GM21515 (cell line): ENCODE data around the gene DDX1.
"Not testable (repeated sequence)": the region's sequence is repeated elsewhere in the genome, so short reads cannot be mapped to it uniquely, and the experiment has no call there.

ENCODE experiments used
- ATAC-seq: cut with Tn5 transposase; IDR thresholded peaks from one replicate; pipeline ENCODE4 v1.9.1; 2021; ENCODE audit not compliant: unreplicated experiment

Gene DDX1

DNA sequence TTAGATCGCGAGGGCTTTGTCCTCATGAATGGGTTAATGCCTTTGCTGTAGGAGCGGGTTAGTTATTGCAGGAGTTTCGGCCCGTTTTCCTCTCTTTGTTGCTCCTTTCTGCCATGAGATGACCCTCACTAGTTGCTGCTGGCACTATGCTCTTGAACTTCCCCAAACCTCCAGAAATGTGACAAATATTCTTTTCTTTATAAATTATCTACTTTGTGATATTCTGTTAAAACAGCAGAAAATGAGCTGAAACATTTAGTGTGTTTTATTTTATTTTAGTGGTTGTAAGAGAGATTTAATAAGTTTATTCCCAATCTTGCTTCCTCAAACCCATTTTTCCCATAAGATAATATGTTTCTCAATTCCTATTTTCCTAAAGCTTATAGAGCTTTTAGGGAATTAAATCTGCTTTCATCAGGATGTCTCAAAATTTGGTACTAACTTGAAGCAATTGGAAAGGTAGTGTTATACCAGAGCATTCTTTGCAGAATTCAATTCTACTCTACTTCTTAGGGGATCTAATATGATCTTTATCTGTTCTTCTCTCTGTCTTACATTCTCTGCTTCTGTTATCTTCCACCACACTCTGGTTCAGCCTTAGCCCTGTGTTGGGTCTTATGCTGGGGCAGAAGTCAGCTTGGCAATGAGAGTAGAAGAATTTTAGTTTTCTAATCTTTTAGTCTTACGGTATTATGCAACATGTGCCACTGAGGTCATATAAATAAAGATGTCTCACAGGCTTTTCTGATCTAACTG is 23.1 kb downstream of the DDX1 start:
- no peak for ATAC-seq

DNA sequence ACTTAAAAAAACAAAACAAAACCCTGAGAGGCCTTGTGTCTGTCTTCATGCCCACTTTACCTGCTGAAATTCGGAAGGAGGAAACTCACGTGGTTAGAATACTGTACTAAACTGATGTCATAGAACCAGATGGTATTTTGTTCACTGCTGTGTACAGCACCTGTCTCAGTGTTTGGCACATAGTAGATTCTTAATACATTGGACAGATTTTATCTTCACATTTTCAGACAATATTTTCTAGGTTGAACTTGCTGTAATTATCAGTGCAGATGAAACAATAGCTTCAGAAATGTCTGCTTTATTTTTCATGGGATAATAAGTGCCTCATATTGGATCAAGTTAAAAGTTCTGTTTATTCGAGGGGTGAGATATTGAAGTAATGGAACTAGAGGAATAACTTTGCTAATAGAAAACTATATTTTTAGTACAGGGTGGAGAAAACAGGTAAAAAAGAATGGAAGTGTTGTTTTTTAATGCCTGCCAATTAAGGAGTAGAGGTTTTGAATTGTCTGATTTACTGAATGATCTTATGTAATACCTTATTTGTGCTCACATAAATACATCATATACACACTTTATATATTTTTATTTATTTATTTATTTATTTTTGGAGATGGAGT is 23.7 kb downstream of the DDX1 start:
- ATAC-seq: no peak

DNA sequence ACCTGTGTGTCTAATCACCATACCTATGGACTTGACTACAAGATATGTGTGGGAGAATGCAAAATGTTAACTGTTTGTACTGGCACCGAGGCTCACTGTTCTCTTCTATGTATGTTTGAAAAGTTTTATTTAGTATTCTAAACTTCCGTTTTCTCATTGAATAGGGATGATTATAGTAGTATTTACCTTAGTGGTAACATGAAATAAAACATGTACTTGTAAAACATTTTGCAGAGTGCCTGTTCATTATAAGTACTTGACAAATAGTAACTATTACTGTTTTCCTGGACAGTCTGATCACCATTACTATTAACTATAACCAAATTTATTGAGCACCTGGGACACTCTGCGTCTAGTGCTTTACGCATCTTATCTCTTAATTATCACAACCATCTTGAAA is 24.8 kb downstream of the DDX1 start:
- ATAC-seq: no peak

DNA sequence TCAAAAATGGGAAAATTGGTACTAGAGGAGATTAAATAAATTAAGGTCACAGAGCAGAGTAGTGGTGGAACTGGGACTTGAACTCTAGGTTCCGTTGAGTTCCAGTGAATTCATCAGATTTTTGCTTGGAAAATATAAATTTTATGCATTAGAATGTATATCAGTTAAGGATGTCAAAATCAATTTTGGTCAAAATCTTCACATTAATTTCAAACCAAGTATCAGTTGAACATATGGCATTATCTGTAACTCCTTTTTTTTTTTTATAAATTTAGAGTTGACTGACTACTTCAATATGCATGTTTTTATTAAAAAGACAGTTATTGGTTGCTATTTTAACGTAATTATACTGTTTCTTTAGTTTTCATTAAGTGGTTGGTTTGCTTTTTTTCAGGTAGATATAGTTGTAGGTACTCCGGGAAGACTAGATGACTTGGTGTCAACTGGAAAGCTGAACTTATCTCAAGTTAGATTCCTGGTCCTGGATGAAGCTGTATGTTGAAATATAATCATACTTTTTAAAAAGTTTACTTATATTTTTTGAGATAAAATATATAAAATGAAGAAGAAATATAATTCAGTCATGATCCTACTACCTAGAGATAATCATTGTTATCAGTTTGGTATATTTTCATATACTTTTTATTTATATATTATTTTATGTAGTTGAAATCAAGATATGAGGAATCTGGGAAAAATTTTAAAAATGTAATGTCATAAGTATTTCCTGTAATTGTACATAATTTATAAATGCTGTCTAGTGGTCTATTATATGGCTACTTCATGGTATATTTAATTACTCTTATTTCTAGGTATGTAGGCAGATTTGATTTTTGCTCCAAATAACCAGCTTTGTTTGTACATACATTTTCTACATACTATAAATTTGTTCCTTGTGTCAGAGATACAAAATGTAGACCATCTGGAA is 25.4 kb downstream of the DDX1 start:
- no peak for ATAC-seq

DNA sequence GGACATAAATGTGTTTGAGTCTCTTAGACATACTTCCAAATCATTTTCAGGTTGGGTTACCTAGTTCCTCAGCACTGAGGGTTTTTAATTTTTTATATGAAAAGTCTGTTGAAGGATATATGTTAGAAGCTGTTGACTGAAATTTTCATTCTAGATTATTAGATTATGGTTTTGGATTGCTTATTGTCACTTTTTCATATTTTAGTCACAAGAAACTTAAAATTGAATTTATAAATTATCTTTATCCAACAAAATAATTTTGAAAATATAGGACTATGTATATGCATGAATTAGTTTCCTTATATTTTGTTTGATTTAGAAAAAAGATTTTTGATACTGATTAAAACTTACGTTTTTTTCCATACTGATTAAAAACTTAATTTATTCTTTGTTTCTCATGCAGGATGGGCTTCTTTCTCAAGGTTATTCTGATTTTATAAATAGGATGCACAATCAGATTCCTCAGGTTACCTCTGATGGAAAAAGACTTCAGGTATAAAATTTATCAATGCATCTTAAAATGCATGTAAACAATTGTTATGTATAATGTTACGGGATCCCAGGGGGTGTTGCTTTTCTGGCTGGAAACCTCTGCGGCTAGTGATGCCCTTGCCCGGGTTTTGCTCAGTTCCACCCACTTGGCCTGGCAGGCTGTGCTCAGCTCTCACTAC is 26.2 kb downstream of the DDX1 start:
- no peak for ATAC-seq

DNA sequence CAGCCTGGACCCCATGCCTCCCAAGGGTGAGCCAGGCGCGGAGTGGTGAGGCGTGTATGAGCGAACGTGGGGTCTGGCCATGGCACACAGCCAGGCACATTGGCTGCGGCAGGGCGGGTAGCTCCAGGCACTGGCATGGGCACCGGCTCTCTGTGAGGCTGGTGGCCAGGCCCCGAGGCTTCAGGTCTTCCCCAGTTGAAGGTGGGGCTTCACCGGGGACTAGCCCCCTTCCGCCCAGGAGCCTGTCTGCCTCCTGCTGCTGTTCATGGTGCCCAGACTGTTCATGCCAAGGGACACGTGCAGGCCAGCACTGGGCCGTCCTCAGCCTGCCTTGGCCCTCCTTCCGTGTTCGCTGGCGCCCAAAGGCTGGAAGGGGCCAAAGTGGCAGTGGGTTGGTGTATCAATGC is 26.8 kb downstream of the DDX1 start:
- no peak for ATAC-seq

DNA sequence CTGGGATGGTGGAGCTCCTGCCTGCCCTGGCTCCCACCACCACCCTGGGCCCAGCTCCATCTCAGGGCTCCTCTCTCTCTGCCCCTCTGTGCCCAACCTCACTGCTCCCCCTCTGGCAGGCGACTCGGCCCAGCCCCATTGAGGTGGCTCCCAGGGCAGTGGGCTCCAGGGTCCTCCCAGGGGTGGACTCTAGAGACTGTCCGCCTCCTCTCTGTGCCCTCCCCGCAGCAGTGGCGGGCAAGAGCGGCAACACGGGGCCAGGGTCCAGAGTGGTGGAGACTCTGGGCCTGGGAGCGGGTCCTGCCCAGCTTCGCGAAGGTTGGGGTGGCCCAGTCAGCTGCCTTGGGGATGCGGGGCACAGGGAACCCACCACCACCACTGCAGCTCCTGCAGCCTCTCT is 27.4 kb downstream of the DDX1 start:
- ATAC-seq: no peak

DNA sequence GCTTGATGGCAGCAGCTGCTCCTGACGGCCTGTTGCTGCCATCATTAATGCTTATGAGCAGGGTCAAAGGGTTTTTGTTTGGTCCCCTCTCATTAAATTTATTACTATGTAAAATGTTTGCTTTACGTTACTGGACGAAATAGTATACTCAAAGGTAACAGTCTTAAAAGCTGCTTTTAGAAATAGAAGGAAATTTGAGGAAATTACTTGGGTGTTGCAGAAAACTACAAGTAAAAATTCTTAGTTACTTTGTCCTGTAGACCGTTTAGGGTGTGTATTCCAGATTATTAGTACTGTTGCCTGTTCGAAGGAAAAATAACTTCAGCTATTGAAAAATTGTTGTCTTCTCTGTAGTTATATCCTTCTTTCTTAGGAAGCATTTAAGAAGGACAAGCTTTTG is 27.8 kb downstream of the DDX1 start:
- no peak for ATAC-seq

DNA sequence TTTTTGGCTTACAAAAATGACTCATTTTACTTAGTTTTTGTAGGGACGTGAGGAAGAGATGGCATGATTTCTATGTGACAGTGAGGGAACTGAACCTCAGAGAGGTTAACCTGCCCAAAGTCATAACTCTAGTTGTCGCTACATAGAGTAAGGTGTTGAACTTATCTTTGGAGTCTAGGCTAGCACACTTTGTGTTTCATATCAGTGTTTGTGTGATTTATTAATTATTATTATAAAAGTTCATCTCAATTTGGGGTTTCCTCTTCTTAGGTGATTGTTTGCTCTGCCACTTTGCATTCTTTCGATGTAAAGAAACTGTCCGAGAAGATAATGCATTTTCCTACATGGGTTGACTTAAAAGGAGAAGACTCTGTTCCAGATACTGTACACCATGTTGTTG is 28.3 kb downstream of the DDX1 start:
- no peak for ATAC-seq

DNA sequence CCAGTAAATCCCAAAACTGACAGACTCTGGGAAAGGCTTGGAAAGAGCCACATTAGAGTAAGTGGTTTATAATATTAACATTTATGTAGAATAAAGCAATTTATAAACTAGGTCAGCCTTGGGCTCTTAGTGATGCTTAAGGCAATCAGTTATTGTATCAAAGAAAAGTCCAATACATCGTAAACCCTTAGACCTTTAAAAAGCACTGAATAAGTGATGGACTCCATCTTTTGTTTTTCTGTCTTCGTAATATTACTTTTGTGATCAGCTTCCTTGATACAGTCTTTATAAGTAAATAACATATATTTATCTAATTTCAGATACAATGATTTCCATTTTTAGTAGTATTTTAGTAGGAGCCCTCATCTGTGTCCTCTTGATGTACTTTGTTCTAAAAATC is 28.7 kb downstream of the DDX1 start:
- no peak for ATAC-seq

DNA sequence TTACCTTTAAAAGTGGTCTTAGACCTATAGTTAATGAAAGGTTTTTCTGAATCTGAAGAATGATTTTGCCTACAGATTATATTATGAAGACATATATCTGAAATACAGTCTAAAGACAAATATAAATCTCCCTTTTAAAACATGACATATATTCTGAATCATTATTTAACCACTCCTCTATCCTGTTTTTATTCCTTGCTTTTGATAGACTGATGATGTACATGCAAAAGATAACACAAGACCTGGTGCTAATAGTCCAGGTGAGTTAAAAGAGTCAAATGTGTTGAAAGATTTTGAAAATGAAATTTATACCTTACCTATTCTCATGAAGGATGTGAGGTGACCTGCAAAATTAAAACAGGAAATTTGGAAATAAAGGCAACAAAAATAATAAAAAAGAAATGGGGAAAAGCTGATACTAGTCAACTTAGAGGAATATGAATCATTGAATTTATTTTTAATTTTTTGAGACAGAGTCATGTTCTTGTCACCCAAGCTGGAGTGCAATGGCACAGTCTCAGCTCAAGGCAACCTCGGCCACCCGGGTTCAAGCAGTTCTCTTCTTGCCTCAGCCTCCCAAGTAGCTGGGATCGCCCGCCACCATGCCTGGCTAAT is 29.3 kb downstream of the DDX1 start:
- no peak for ATAC-seq

DNA sequence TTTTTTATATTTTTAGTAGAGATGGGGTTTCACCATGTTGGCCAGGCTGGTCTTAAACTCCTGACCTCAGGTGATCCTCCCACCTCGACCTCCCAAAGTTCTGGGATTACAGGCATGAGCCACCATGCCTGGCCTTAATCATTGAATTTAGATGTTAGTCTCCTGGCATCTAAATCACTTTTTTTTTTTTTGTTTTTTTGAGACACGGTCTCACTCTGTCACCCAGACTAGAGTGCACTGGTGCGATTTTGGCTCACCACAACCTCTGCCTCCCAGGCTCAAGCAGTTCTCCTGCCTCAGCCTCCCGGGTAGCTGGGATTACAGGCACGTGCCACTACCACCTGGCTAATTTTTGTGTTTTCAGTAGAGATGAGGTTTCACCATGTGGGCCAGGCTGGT is 29.8 kb downstream of the DDX1 start:
- ATAC-seq: not testable (repeated sequence)

DNA sequence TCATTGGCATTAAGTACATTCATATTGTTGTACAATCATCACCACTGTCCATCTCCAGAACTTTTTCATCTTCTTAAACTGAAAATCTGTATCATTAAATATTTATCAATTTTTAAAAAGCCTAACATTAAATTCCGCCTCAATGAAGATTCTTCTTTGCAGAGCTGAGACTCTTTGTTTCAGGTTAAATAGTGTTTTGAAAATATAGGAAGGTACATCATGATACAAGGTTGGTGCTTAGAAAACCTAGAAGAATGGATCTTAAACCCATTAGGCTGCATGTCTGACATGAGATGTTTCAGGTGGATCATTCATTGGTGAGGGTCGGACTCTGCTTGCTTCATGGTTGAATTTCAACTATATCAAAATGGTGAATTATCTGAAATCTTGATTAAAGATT is 30.5 kb downstream of the DDX1 start:
- no peak for ATAC-seq

DNA sequence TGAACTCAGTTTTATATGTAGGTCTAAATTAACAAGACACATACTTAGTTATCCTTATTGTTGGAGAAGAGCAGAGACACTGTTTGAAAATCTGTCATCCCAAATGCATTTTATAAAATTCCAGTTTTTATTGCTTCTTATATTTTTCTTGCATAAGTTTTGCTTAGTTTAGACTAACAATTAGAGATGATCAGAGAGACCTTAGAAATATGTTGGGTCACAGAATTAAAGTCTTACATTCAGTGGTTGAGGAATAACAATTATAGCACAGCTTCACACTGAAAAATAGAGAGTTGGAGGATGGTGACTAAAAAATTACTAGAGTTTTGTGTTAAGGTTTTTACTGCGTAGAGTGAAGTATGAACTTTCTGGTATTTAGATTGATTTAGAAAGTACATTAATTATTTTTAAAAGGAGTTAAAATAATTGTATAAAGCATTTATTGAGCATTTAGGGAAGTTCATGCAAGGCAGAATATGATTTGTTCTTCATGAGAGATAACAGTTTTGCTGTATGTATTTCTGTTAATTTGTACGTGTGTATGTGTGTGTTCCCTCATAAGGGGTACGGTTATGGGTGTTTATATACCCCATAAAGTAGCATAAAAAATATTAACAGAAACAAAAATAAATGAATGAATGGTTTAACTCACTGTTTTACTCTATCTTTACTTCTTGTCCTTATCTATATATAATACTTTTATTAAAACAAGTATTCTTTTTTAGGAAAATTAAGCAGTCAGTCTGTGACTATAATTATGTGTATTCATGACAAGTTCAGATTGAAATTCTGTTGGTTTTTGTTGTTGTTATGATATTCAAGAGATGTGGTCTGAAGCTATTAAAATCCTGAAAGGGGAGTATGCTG is 31.2 kb downstream of the DDX1 start:
- ATAC-seq: no peak

DNA sequence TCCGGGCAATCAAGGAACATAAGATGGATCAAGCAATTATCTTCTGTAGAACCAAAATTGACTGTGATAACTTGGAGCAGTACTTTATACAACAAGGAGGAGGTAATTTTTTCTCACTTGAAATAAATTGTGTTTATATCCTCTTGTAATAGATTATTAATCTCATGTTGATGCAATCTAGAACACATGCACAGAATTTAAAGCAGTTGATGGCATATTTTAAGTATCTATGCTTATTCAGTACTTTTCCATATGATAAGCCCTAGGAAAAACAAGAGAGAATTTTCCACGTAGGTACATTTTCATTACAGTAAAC is 31.8 kb downstream of the DDX1 start:
- ATAC-seq: no peak

DNA sequence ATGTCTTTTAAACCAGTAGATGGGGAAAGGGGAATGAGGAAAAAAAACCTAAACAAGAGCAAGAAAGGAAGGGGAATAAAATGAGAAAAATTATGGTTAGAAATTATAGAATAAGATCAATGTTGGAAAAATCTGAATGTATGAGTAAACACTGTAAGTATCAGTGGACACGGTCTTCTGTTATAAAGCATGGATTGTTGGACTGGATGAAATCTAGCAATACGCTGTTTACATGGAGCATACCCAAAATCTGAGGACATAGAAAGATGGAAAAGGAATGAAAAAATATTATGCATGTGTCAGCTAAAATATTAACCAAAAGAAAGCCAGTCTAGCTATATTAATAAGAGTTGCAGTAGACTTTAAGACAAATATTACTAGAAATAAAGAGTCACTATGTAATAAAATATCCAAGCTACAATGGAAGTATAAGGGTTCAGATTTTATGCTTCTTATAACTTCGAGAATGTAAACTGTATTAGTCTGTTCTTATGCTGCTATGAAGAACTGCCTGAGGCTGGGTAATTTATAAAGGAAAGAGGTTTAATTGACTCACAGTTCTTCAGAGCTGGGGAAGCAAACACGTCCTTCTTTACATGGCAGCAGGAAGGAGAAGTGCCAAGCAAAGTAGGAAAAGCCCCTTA is 32.4 kb downstream of the DDX1 start:
- ATAC-seq: no peak

DNA sequence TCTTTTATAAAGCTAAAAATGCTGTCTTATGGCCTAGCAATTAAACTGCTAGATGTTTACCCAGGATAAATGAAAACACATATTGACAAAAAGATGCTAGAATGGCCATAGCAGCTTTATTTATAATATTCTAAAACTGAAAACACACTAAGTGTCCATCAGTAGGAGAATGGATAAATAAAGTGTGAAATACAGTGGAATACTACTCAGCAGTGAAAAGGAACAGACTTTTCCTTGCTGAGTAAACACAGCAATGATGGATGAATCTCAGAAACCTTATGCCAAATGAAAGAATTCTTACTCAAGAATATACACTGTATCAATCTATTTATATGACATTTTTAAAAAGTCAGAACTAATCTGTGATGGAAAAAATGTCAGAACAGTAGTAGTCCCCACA is 33.2 kb downstream of the DDX1 start:
- no peak for ATAC-seq

DNA sequence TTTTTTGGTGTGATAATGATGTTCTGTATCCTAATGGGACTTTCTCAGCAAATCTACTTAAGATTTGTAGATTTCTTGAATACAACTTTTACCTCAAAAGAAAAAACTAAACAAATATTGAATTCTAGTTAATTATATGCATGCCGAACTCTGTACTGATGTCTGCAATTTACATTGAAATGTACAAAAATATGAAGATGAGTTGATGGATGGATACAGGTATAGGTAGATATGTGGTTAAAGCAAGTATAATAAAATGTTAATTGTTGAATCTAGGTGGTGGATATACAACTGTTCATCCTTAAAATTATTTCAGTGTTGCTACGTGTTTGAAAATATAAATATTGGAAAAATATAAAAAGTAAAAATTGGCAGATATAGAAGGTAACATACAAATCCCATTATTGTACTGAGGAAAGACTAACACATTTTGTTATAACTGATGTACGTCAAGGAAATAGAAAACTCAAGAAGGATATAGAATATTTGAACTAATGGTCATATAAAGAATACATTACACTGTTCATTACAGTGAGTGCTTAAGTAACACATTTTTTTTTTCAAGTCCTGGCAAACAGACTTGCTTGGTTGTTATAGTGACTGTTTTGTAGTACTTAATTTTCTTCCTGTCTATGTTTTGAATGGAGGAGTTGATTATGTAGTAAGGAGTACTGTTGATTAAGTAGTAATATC is 33.8 kb downstream of the DDX1 start:
- no peak for ATAC-seq

DNA sequence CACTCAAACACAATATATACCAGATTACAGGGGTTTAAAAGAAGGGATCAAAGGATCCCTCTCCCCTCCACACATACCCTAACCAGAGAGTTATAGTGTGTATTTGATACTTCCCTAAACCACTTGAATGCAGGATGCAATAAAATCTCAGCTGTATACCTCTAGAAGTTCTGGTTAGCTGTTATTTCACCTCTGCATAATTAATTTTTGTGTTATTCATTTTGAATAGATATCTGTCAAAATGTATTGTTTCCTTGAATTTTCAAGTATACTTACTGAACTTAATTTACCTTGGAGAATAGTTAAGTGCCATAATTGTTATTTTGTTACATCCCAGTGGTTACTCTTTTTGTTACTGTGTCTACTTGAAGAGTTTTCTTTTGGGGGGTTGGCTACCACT is 34.5 kb downstream of the DDX1 start:
- ATAC-seq: no peak
